ENCODE data around the gene HTR1B. TPM values are rescaled to one million over a fixed set of nuclear protein-coding genes. Genes with fewer than 3 reads are reported as not detected.

HTR1B gene
- total and polyA plus RNA-seq, 2 of the 4 experiments (the other 2 are of a cell fraction), result 0.27 to 0.36 TPM

- intact Hi-C loops (cut with micrococcal nuclease), result no loop called here
- H3K27me3 ChIP-seq (ENCODE audit: control insufficient read depth, insufficient read depth, low read length), result no peaks in the 10 kb centered on the region
- no peak overlapping the region for H3K18ac ChIP-seq (ENCODE audit: low read depth, low read length)
- no peak overlapping the region for H3K23ac ChIP-seq (ENCODE audit: low read depth, low read length)
- no peak for ATAC-seq (ENCODE audit: low read depth)
- no peaks in the 10 kb centered on the region for H3K4me1 ChIP-seq (ENCODE audit: control insufficient read depth, insufficient read depth, low read length)
- H2AK5ac ChIP-seq (ENCODE audit: low read depth, low read length), result no peak overlapping the region
- no peak overlapping the region for H2AK9ac ChIP-seq (replicated peaks; ENCODE audit: low read depth, low read length, poor library complexity)
- no peak overlapping the region for H2BK15ac ChIP-seq (ENCODE audit: low read depth, low read length)
- no peaks in the 10 kb centered on the region for H3K9me3 ChIP-seq (ENCODE audit: control insufficient read depth, insufficient read depth, low read length)
- H4K5ac ChIP-seq (ENCODE audit: low read depth, low read length), result no peak overlapping the region
- no peak overlapping the region for H3K9ac ChIP-seq (ENCODE audit: low read depth, low read length)
- ChIA-PET POLR2A (ENCODE audit: unreplicated experiment) (no interaction called here), CTCF (no interaction called here)
- DNase-seq, result no peak
- no peak overlapping the region for H3K27ac ChIP-seq (ENCODE audit: insufficient read depth, low read length)
- no peaks in the 10 kb centered on the region for H3K79me1 ChIP-seq (ENCODE audit: low read depth in 1 of 2, low read length in 2 of 2)
- H2BK5ac ChIP-seq (ENCODE audit: low read depth, low read length, poor library complexity, severe bottlenecking), result no peak overlapping the region
- H2AFZ ChIP-seq (replicated peaks; ENCODE audit: low read length, poor library complexity), result no peak overlapping the region
- no TSS peak for BruUV-seq (replicated peaks)
- H4K8ac ChIP-seq (ENCODE audit: low read depth in 2 of 2, low read length in 2 of 2), result 0 out of 4 replicates have a peak overlapping the region, but pooled peaks of 1 of the 2 experiments have one; percentile 22
- no peaks in the 10 kb centered on the region for H3K9me1 ChIP-seq (ENCODE audit: insufficient read depth, low read length)
- TF ChIP-seq MAZ (IDR thresholded peaks at IDR 0.05; ENCODE audit: borderline replicate concordance, low read depth, low read length), result no peak
- TF ChIP-seq CEBPB (IDR thresholded peaks at IDR 0.05; ENCODE audit: low read depth, low read length), result no peak
- TF ChIP-seq SMC3 (IDR thresholded peaks at IDR 0.05; ENCODE audit: low read depth, low read length), result no peak
- TF ChIP-seq CHD1 (IDR thresholded peaks at IDR 0.05; ENCODE audit: low read depth, low read length), result no peak
- no peak for TF ChIP-seq POLR2A (IDR thresholded peaks at IDR 0.05; ENCODE audit: low read depth, low read length)
- no peak for TF ChIP-seq CTCF (conservative IDR thresholded peaks at IDR 0.05; ENCODE audit: low read depth, low read length)
- TF ChIP-seq ELK1 (IDR thresholded peaks at IDR 0.05; ENCODE audit: borderline replicate concordance, low read depth, low read length), result no peak
- TF ChIP-seq MAFK (IDR thresholded peaks at IDR 0.05; ENCODE audit: low read depth, low read length), result no peak
- TF ChIP-seq FOS (IDR thresholded peaks at IDR 0.05; ENCODE audit: low read depth, low read length), result no peak
- no peak for TF ChIP-seq BHLHE40 (IDR thresholded peaks at IDR 0.05; ENCODE audit: low read depth, low read length)
- TF ChIP-seq RCOR1 (IDR thresholded peaks at IDR 0.05; ENCODE audit: insufficient replicate concordance, low read length), result no peak
- TF ChIP-seq NFE2L2 (IDR thresholded peaks at IDR 0.05; ENCODE audit: low read depth, low read length), result no peak
- TF ChIP-seq MXI1 (IDR thresholded peaks at IDR 0.05; ENCODE audit: borderline replicate concordance, low read depth, low read length), result no peak
- no peak for TF ChIP-seq RFX5 (IDR thresholded peaks at IDR 0.05; ENCODE audit: low read depth, low read length)
- no peak for TF ChIP-seq RAD21 (IDR thresholded peaks at IDR 0.05; ENCODE audit: low read length)
- no peak for TF ChIP-seq USF2 (IDR thresholded peaks at IDR 0.05; ENCODE audit: low read depth, low read length)
- H2BK20ac ChIP-seq (ENCODE audit: low read depth, low read length), result no peak overlapping the region
- H4K20me1 ChIP-seq (ENCODE audit: insufficient read depth, low read length), result no peaks in the 10 kb centered on the region
- no peaks in the 10 kb centered on the region for H3K36me3 ChIP-seq (ENCODE audit: control insufficient read depth, insufficient read depth, low read length)
- no peak overlapping the region for H3K56ac ChIP-seq (ENCODE audit: extremely low read depth, insufficient read depth, low read length)
- no peak overlapping the region for H3K4me2 ChIP-seq (ENCODE audit: low read depth, low read length)
- dilution Hi-C loops (cut with HindIII; ENCODE audit: low sequenced_read_pairs, unreplicated experiment), result no loop called here
- H4K91ac ChIP-seq (ENCODE audit: insufficient read depth, low read depth, low read length), result no peak overlapping the region
- H3K14ac ChIP-seq (replicated peaks; ENCODE audit: low read depth, low read length), result no peak overlapping the region
- WGBS, 2 experiments (ENCODE audit: extremely low coverage in 2 of 2, insufficient read length in 1 of 2), result 100% methylated on average over 1 of the region's 3 CpGs; no CpG with 5 or more reads in 1 of the 2 experiments
- in situ Hi-C loops (cut with MboI; ENCODE audit: low sequenced_read_pairs), result no loop called here
- H3K4ac ChIP-seq (ENCODE audit: low read depth, low read length), result no peak overlapping the region
- H3K4me3 ChIP-seq (ENCODE audit: insufficient read depth, low read depth, low read length), result no peak overlapping the region
- no peak overlapping the region for H2BK120ac ChIP-seq (ENCODE audit: low read depth, low read length)
Measured at GRCh38 chr6:77430504-77430903, 32.8 kb downstream of the HTR1B start.
